PFSK-1 (cell line): Measurements from ENCODE around the gene CNTFR.

Experiments used
- FOXP2 ChIP-seq: optimal IDR thresholded peaks from 2 replicates; pipeline ENCODE3; 2011; ENCODE audit warnings: borderline replicate concordance, control low read depth, inconsistent platforms; ENCODE audit not compliant: insufficient read depth; ENCODE audit errors: extremely low read length, extremely low read depth
- POLR2AphosphoS5 ChIP-seq: IDR thresholded peaks from 2 replicates; pipeline ENCODE4 v1.6.1; 2012; ENCODE audit warnings: low read depth, mild to moderate bottlenecking, control low read depth, low read length, moderate library complexity
- REST ChIP-seq, 2 experiments: IDR thresholded peaks; 2 replicates each; pipeline versions ENCODE4 v1.6.1 to v1.8.0; 2011 to 2012; ENCODE audit warnings: low read depth in 2 of 2, low read length in 2 of 2, control low read depth in 1 of 2, inconsistent platforms in 1 of 2, mild to moderate bottlenecking in 1 of 2, moderate library complexity in 1 of 2; ENCODE audit not compliant: insufficient read depth in 1 of 2
- SIN3A ChIP-seq: IDR thresholded peaks from 2 replicates; pipeline ENCODE4 v1.6.1; 2012; ENCODE audit warnings: mild to moderate bottlenecking, low read length, moderate library complexity, borderline replicate concordance; ENCODE audit not compliant: insufficient read depth
- TAF1 ChIP-seq: IDR thresholded peaks from 2 replicates; pipeline ENCODE4 v1.6.1; 2012; ENCODE audit warnings: low read length, control low read depth, borderline replicate concordance; ENCODE audit not compliant: insufficient read depth

CNTFR gene

DNA sequence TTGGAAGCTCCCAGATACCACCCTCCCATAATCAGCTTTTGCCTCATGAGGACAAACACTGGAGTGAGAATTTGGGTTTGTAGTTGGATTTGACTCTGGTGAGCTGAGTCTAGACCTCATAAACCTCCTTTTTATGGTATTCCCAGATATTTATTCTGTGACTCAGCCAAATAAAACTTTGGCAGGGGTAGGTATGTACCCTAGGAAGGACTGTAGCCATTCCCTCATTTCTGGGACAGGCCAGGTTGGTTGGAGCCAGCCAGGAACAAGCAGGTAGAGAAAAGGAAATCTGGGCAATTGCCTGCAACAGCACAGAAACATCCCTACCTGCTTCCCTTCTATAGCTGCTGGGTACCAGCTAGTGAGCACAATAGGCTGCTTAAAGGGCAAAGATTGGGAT is 86.1 kb downstream of the CNTFR start:
- TF ChIP-seq REST (IDR thresholded peaks at IDR 0.05; ENCODE audit: insufficient read depth in 1 of 2, low read depth in 2 of 2, low read length in 2 of 2) = no peak
- TF ChIP-seq TAF1 = no peak
- TF ChIP-seq SIN3A = no peak
- TF ChIP-seq FOXP2 = no peak
- TF ChIP-seq POLR2AphosphoS5 = no peak

DNA sequence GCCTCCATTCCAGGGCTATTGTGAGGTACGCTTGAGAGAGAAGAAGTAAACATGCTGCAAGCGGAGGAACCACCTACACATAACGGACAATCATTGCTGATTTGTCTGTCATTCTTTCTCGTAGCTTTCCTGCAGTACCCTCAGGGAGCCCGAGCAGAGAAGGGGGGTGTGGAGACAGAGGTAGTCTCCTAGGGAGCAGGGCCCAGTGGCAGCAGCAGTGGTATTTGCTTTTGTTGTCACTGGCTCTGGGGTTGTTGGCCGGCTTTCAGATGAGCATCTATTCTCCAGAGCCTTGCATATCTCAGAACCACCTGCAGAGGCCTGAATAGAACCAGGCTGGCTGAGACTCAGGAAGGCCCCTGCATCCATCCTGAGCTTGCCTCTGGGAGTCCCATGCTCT is 86.6 kb downstream of the CNTFR start:
- TF ChIP-seq FOXP2 (no peak), SIN3A (no peak), POLR2AphosphoS5 (no peak), TAF1 (no peak), REST (IDR thresholded peaks at IDR 0.05; ENCODE audit: insufficient read depth in 1 of 2, low read depth in 2 of 2, low read length in 2 of 2) (no peak)

GRCh38 chr9:34502471-34502870 is 87.1 kb downstream of the CNTFR start:
- no peak for TF ChIP-seq REST (IDR thresholded peaks at IDR 0.05; ENCODE audit: insufficient read depth in 1 of 2, low read depth in 2 of 2, low read length in 2 of 2)
- no peak for TF ChIP-seq POLR2AphosphoS5
- no peak for TF ChIP-seq SIN3A
- no peak for TF ChIP-seq FOXP2
- TF ChIP-seq TAF1 = no peak

DNA sequence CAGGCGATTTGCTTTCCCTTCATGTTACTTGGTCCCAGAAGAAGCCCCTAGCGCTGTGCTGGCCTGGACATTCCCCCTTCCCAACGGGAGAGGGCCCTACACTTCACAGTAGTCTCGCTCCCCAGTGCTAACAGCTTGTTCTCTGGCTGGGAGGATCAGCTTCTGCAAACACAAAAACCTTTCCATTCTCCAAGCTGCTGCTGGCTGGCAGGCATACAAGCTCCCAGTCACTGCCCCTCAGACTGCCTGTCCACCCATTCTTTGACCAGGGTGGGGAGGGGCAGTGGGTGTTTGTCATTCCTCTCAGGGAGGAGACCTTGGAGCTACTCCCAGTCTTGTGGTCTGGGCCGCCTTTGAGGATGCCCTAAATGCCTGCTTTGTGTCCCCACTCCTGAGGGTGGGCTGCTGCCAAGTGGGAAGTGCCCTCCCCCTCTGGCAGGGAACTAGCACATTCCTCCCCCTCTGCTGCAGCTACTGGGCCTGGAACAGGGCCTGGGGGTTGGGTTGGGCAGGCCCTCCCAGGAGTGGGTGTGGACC is 87.6 kb downstream of the CNTFR start:
- no peak for TF ChIP-seq POLR2AphosphoS5
- no peak for TF ChIP-seq TAF1
- TF ChIP-seq FOXP2 = no peak
- no peak for TF ChIP-seq SIN3A
- TF ChIP-seq REST (IDR thresholded peaks at IDR 0.05; ENCODE audit: insufficient read depth in 1 of 2, low read depth in 2 of 2, low read length in 2 of 2) = no peak
